ENCODE results near the gene DEXI. TPM values are rescaled to one million over a fixed set of nuclear protein-coding genes. Genes with fewer than 3 reads are reported as not detected.

Gene DEXI
- total and polyA plus RNA-seq, 2 of the 13 experiments (the other 11 are each of a cell fraction or from before 2014, with no cell fraction given), result 51.5 to 70.4 TPM

DNA sequence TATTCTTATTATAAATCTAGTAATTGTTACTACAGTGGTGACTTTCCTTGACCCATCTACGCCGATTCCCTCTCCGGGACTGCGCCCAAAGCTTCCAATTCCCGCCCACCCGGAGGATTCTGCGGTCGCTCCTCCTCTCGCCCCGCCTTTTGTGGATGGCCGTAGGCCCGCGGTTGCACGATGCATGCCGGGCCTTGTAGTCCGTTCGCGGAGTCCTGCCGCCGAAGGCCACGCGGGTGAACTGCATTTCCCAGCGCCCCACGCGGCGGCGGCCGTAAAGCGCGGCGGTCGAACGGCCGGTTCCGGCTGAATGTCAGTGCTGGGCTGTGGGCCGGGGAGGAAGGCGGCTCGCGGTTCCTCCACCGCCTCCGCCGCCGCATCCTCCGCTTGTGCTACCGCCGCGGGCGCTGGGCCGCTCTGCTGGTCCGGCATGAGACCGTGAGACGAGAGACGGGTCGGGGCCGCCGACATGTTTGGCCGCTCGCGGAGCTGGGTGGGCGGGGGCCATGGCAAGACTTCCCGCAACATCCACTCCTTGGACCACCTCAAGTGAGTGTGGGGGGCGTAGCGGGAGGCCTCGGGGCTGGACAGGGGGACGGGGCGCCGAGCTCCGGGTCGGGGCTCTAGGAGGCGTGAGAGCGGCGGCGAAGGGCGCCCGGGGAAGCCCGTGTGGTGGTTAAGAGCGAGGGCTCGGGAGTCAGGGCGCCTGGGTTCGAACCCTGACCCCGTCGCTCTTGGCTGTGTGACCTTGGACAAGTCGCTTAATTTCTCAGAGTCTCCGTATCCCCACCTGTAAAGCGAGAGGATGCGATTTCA lies 2.2 kb upstream of the DEXI start, which contains the start of gene CLEC16A (continued):
- TF ChIP-seq CERS6 (CRISPR knock-in tag; IDR thresholded peaks at IDR 0.05), result no peak
- peak; percentile 65; the same call in 1 of the 2 replicates for TF ChIP-seq ZNF232 (CRISPR knock-in tag; IDR thresholded peaks at IDR 0.05; ENCODE audit: borderline replicate concordance)
- TF ChIP-seq, protein P1, sequence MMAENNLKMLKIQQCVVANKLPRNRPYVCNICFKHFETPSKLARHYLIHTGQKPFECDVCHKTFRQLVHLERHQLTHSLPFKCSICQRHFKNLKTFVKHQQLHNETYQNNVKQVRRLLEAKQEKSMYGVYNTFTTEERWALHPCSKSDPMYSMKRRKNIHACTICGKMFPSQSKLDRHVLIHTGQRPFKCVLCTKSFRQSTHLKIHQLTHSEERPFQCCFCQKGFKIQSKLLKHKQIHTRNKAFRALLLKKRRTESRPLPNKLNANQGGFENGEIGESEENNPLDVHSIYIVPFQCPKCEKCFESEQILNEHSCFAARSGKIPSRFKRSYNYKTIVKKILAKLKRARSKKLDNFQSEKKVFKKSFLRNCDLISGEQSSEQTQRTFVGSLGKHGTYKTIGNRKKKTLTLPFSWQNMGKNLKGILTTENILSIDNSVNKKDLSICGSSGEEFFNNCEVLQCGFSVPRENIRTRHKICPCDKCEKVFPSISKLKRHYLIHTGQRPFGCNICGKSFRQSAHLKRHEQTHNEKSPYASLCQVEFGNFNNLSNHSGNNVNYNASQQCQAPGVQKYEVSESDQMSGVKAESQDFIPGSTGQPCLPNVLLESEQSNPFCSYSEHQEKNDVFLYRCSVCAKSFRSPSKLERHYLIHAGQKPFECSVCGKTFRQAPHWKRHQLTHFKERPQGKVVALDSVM (CRISPR knock-in tag; IDR thresholded peaks at IDR 0.05), result peak; percentile 74
- no peak for TF ChIP-seq TERF1 (CRISPR knock-in tag; IDR thresholded peaks at IDR 0.05)
- no peak for TF ChIP-seq ADNP (CRISPR knock-in tag; IDR thresholded peaks at IDR 0.05)
- peak; percentile 97 for TF ChIP-seq ZFY (CRISPR knock-in tag; IDR thresholded peaks at IDR 0.05)
- TF ChIP-seq ZNF652 (CRISPR knock-in tag; IDR thresholded peaks at IDR 0.05; ENCODE audit: borderline replicate concordance, low read depth), result no peak
- TF ChIP-seq PPARG (CRISPR knock-in tag; conservative IDR thresholded peaks at IDR 0.05), result peak; percentile 78
- no peak for TF ChIP-seq TRIM24 (CRISPR knock-in tag; IDR thresholded peaks at IDR 0.05)
- TF ChIP-seq, protein P2, sequence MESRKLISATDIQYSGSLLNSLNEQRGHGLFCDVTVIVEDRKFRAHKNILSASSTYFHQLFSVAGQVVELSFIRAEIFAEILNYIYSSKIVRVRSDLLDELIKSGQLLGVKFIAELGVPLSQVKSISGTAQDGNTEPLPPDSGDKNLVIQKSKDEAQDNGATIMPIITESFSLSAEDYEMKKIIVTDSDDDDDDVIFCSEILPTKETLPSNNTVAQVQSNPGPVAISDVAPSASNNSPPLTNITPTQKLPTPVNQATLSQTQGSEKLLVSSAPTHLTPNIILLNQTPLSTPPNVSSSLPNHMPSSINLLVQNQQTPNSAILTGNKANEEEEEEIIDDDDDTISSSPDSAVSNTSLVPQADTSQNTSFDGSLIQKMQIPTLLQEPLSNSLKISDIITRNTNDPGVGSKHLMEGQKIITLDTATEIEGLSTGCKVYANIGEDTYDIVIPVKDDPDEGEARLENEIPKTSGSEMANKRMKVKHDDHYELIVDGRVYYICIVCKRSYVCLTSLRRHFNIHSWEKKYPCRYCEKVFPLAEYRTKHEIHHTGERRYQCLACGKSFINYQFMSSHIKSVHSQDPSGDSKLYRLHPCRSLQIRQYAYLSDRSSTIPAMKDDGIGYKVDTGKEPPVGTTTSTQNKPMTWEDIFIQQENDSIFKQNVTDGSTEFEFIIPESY (CRISPR knock-in tag; IDR thresholded peaks at IDR 0.05), result peak; percentile 80
- TF ChIP-seq MIXL1 (CRISPR knock-in tag; IDR thresholded peaks at IDR 0.05), result peak; percentile 88
- no peak for TF ChIP-seq ZNF703 (CRISPR knock-in tag; IDR thresholded peaks at IDR 0.05; ENCODE audit: borderline replicate concordance)
- TF ChIP-seq MAF1 (CRISPR knock-in tag; IDR thresholded peaks at IDR 0.05; ENCODE audit: borderline replicate concordance), result peak; percentile 91; the same call in 1 of the 2 replicates
- no peak for TF ChIP-seq LCORL (IDR thresholded peaks at IDR 0.05)
- TF ChIP-seq LCORL (CRISPR knock-in tag; IDR thresholded peaks at IDR 0.05), result peak; percentile 96
- TF ChIP-seq, protein P3, sequence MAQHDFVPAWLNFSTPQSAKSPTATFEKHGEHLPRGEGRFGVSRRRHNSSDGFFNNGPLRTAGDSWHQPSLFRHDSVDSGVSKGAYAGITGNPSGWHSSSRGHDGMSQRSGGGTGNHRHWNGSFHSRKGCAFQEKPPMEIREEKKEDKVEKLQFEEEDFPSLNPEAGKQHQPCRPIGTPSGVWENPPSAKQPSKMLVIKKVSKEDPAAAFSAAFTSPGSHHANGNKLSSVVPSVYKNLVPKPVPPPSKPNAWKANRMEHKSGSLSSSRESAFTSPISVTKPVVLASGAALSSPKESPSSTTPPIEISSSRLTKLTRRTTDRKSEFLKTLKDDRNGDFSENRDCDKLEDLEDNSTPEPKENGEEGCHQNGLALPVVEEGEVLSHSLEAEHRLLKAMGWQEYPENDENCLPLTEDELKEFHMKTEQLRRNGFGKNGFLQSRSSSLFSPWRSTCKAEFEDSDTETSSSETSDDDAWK (CRISPR knock-in tag; IDR thresholded peaks at IDR 0.05), result no peak
- peak; percentile 77 for TF ChIP-seq ZBTB43 (CRISPR knock-in tag; conservative IDR thresholded peaks at IDR 0.05)
- TF ChIP-seq CSRNP1 (CRISPR knock-in tag; IDR thresholded peaks at IDR 0.05), result peak; percentile 88
